ENCODE measurements around the gene RAB38.
A peak's percentile ranks its signal among the peaks of the same experiment; 100 is the strongest.

The RAB38 gene

DNA sequence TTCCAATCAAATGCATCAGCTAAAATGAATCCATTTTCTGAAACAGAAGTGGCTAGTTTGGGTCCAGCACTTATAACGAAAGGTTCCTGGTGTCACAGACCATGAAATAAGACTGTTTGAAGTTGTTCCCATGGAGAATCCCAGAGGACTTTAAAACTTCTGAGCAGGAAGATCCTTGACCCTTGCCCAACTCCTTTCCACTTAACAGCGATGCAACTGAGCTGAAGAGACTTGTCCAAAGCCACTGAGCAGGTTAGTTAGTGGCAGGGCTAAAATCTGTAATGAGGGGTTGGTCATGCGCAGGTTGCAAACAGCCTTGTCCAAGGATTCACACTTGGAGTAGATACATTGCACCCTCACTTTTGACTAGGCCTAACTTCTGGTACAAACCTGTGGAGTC, 1.3 kb downstream of the RAB38 start:
- ATAC-seq (ENCODE audit: low read depth): no peak
- Histone ChIP-seq H3K27me3 (ENCODE audit: insufficient read depth, poor library complexity, severe bottlenecking) (no peaks in the 10 kb centered on the region), H3K27ac (ENCODE audit: poor library complexity, severe bottlenecking) (peak overlapping the region; percentile 79), H3K4me3 (ENCODE audit: severe bottlenecking) (peak overlapping the region; percentile 49), H3K4me1 (ENCODE audit: insufficient read depth, poor library complexity, severe bottlenecking) (peaks cover 69% of the 10 kb centered on the region), H3K36me3 (ENCODE audit: low read depth) (peaks cover 49% of the 10 kb centered on the region), H3K9me3 (ENCODE audit: severe bottlenecking) (no peaks in the 10 kb centered on the region)
- TF ChIP-seq, protein P1, sequence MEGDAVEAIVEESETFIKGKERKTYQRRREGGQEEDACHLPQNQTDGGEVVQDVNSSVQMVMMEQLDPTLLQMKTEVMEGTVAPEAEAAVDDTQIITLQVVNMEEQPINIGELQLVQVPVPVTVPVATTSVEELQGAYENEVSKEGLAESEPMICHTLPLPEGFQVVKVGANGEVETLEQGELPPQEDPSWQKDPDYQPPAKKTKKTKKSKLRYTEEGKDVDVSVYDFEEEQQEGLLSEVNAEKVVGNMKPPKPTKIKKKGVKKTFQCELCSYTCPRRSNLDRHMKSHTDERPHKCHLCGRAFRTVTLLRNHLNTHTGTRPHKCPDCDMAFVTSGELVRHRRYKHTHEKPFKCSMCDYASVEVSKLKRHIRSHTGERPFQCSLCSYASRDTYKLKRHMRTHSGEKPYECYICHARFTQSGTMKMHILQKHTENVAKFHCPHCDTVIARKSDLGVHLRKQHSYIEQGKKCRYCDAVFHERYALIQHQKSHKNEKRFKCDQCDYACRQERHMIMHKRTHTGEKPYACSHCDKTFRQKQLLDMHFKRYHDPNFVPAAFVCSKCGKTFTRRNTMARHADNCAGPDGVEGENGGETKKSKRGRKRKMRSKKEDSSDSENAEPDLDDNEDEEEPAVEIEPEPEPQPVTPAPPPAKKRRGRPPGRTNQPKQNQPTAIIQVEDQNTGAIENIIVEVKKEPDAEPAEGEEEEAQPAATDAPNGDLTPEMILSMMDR (IDR thresholded peaks at IDR 0.05; ENCODE audit: poor library complexity, severe bottlenecking): no peak
- DNase-seq (ENCODE audit: low spot score): no peak

DNA sequence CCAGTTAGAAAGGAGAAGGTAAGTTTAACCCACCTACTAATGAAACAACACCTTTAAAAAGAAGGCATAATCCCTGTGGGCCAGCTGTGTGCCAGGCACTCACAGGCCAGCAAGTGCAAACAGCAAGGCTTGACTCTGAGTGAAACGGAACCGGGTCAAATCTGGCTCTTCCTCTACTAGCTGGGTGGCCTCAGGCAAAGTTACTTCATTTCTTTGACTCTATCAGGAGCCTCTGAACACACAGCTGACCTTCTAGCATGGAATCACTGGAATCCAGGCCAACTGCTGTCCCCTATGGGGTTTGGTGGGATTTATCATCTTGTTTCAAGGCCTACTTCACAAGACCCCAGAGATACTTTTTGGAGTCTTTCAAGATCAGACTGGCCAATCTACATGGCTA, 3.3 kb downstream of the RAB38 start:
- no peak for DNase-seq (ENCODE audit: low spot score)
- TF ChIP-seq, protein P1 (IDR thresholded peaks at IDR 0.05; ENCODE audit: poor library complexity, severe bottlenecking): no peak

DNA sequence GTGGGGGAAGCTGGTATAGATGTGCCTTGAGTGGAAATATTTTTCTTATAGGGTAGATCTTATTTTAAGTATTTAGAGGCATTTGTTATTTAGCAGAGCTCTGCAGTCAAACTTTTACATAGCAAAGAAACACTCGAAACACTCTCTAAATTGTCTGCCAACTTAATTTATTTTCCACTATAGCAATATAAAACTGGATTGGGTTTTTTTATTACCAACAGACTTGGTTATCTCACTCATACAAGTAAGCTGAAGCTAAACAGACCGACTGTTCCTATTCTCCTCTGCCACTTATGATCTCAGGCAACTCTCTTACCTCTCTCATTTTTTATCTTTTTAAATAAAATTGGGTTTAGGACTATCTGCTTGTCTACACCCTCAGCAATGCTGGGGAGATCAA, 4.6 kb downstream of the RAB38 start:
- TF ChIP-seq, protein P1 (IDR thresholded peaks at IDR 0.05; ENCODE audit: poor library complexity, severe bottlenecking): no peak
- Histone ChIP-seq H3K4me1 (ENCODE audit: insufficient read depth, poor library complexity, severe bottlenecking) (peaks cover 47% of the 10 kb centered on the region), H3K9me3 (ENCODE audit: severe bottlenecking) (no peaks in the 10 kb centered on the region), H3K4me3 (ENCODE audit: severe bottlenecking) (no peak overlapping the region), H3K36me3 (ENCODE audit: low read depth) (peaks cover 69% of the 10 kb centered on the region), H3K27ac (ENCODE audit: poor library complexity, severe bottlenecking) (peak overlapping the region; percentile 44), H3K27me3 (ENCODE audit: insufficient read depth, poor library complexity, severe bottlenecking) (no peaks in the 10 kb centered on the region)
- ATAC-seq (ENCODE audit: low read depth) (no peak), DNase-seq (ENCODE audit: low spot score) (no peak)

More for the DNA sequence above, 3.3 kb downstream of the RAB38 start:
- H3K4me1 ChIP-seq (ENCODE audit: insufficient read depth, poor library complexity, severe bottlenecking): peaks cover 53% of the 10 kb centered on the region
- H3K36me3 ChIP-seq (ENCODE audit: low read depth): peaks cover 61% of the 10 kb centered on the region
- no peaks in the 10 kb centered on the region for H3K27me3 ChIP-seq (ENCODE audit: insufficient read depth, poor library complexity, severe bottlenecking)
- no peak overlapping the region for H3K27ac ChIP-seq (ENCODE audit: poor library complexity, severe bottlenecking)
- H3K9me3 ChIP-seq (ENCODE audit: severe bottlenecking): no peaks in the 10 kb centered on the region
- H3K4me3 ChIP-seq (ENCODE audit: severe bottlenecking): no peak overlapping the region
- ATAC-seq (ENCODE audit: low read depth): no peak

DNA sequence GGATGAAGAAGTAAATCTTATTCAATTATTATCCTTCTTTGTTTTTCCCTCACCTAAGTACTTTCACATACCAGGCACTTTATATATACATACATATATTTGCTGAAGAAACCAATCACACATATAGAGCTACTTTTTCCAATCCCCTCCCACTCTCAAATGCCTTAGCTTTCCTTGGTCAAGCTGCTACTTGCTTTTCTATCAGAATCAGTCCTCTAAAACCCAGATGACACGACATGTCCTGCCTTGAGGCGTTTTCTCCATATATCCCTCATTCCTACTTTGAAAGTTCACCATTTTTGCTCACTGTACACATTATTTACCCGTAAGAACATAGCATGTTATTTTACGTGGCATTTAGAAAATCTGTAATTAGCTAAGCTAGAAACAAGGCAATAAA, 5.4 kb downstream of the RAB38 start:
- Histone ChIP-seq H3K36me3 (ENCODE audit: low read depth) (peaks cover 75% of the 10 kb centered on the region), H3K4me1 (ENCODE audit: insufficient read depth, poor library complexity, severe bottlenecking) (peaks cover 45% of the 10 kb centered on the region), H3K4me3 (ENCODE audit: severe bottlenecking) (no peak overlapping the region), H3K9me3 (ENCODE audit: severe bottlenecking) (no peaks in the 10 kb centered on the region), H3K27ac (ENCODE audit: poor library complexity, severe bottlenecking) (peak overlapping the region; percentile 44), H3K27me3 (ENCODE audit: insufficient read depth, poor library complexity, severe bottlenecking) (no peaks in the 10 kb centered on the region)
- TF ChIP-seq, protein P1 (IDR thresholded peaks at IDR 0.05; ENCODE audit: poor library complexity, severe bottlenecking): no peak
- DNase-seq (ENCODE audit: low spot score) (no peak), ATAC-seq (ENCODE audit: low read depth) (0 out of 3 replicates have a peak, but pooled peaks have one; percentile 9)

DNA sequence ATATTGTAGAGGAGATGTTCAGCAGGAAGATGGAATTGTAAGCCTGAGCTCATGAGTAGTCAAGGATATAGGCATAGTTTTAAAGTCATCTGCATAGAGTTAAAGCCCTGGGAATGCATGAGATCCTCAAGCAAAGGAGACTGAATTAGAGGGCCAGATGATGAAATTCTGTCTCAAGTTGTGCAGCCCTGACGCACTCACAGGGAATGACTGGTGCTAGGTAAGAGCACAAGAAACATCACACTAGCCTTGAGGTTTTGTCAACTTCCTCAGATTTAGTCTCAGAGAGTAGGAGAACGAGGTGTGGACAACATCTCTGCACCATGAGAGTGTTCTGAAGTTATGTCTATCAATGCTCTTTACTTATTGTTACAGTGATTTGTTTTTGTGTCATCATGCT, 5.8 kb downstream of the RAB38 start:
- ATAC-seq (ENCODE audit: low read depth): peak; percentile 44; the same call in 1 of the 3 replicates
- Histone ChIP-seq H3K4me1 (ENCODE audit: insufficient read depth, poor library complexity, severe bottlenecking) (peaks cover 45% of the 10 kb centered on the region), H3K27me3 (ENCODE audit: insufficient read depth, poor library complexity, severe bottlenecking) (no peaks in the 10 kb centered on the region)

More for the DNA sequence above, 5.8 kb downstream of the RAB38 start:
- H3K4me3 ChIP-seq (ENCODE audit: severe bottlenecking): no peak overlapping the region
- H3K9me3 ChIP-seq (ENCODE audit: severe bottlenecking): no peaks in the 10 kb centered on the region
- TF ChIP-seq, protein P1 (IDR thresholded peaks at IDR 0.05; ENCODE audit: poor library complexity, severe bottlenecking): no peak
- H3K36me3 ChIP-seq (ENCODE audit: low read depth): peaks cover 75% of the 10 kb centered on the region
- DNase-seq (ENCODE audit: low spot score): no peak
- peak overlapping the region; percentile 44 for H3K27ac ChIP-seq (ENCODE audit: poor library complexity, severe bottlenecking)

Data from RWPE2 (cell line).